ENCODE data around the gene HIPK3.

Gene HIPK3

GRCh38 chr11:33396361-33396760, 139.2 kb downstream of the HIPK3 start:
- no peak overlapping the region for H3K27ac ChIP-seq (replicated peaks)
- H3K27me3 ChIP-seq (ENCODE audit: insufficient read depth, poor library complexity, severe bottlenecking) = no peaks in the 10 kb centered on the region
- no peak for DNase-seq (ENCODE audit: low read depth in 1 of 2, low spot score in 1 of 2)
- TF ChIP-seq REST (IDR thresholded peaks at IDR 0.05; ENCODE audit: insufficient replicate concordance, low read depth) (no peak), POLR2AphosphoS5 (IDR thresholded peaks at IDR 0.05; ENCODE audit: low read depth) (no peak), SPI1 (IDR thresholded peaks at IDR 0.05; ENCODE audit: borderline replicate concordance, low read depth) (no peak), GABPA (IDR thresholded peaks at IDR 0.05; ENCODE audit: low read depth) (no peak), CTCF (IDR thresholded peaks at IDR 0.05; ENCODE audit: insufficient read depth, low read length) (no peak)
- H3K4me3 ChIP-seq (replicated peaks; ENCODE audit: insufficient read depth, low read length) = no peak overlapping the region

GRCh38 chr11:33399421-33399820, 142.2 kb downstream of the HIPK3 start:
- no peak overlapping the region for H3K4me3 ChIP-seq (replicated peaks; ENCODE audit: insufficient read depth, low read length)
- no peaks in the 10 kb centered on the region for H3K27me3 ChIP-seq (ENCODE audit: insufficient read depth, poor library complexity, severe bottlenecking)
- TF ChIP-seq CTCF (IDR thresholded peaks at IDR 0.05; ENCODE audit: insufficient read depth, low read length) (no peak), GABPA (IDR thresholded peaks at IDR 0.05; ENCODE audit: low read depth) (no peak), SPI1 (IDR thresholded peaks at IDR 0.05; ENCODE audit: borderline replicate concordance, low read depth) (no peak), POLR2AphosphoS5 (IDR thresholded peaks at IDR 0.05; ENCODE audit: low read depth) (no peak), REST (IDR thresholded peaks at IDR 0.05; ENCODE audit: insufficient replicate concordance, low read depth) (no peak)
- no peak overlapping the region for H3K27ac ChIP-seq (replicated peaks)
- DNase-seq (ENCODE audit: low read depth in 1 of 2, low spot score in 1 of 2) = no peak

DNA sequence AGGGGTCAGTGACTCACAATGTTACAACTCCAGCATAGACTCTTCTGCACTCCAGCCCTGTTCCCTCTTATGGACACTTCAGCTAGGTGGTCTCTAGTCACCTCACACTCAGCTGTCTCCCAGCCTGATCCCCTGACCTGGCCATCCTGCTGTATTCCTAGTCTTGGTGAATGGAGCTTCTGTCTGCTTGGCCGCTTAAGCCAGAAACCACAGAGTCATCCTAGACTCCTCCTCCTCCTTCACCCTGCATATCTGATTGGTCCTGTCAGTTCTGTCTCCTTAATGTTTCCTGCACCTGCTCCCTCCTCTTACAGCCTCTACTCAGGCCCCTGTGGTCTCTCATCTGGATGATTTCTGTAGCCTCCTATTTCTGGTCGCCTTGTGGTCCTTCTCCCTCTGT, 144.9 kb downstream of the HIPK3 start:
- DNase-seq (ENCODE audit: low read depth in 1 of 2, low spot score in 1 of 2) = no peak
- TF ChIP-seq POLR2AphosphoS5 (IDR thresholded peaks at IDR 0.05; ENCODE audit: low read depth) (no peak), CTCF (IDR thresholded peaks at IDR 0.05; ENCODE audit: insufficient read depth, low read length) (no peak), GABPA (IDR thresholded peaks at IDR 0.05; ENCODE audit: low read depth) (no peak), SPI1 (IDR thresholded peaks at IDR 0.05; ENCODE audit: borderline replicate concordance, low read depth) (no peak), REST (IDR thresholded peaks at IDR 0.05; ENCODE audit: insufficient replicate concordance, low read depth) (no peak)

More for the DNA sequence above, 144.9 kb downstream of the HIPK3 start:
- no peak overlapping the region for H3K27ac ChIP-seq (replicated peaks)
- no peak overlapping the region for H3K4me3 ChIP-seq (replicated peaks; ENCODE audit: insufficient read depth, low read length)
- H3K27me3 ChIP-seq (ENCODE audit: insufficient read depth, poor library complexity, severe bottlenecking) = no peaks in the 10 kb centered on the region
